GM21526 (cell line): Measurements from ENCODE around the gene ST6GAL2.

ENCODE experiments used
- ATAC-seq: cut with Tn5 transposase; IDR thresholded peaks from one replicate; pipeline ENCODE4 v1.9.1; 2021; ENCODE audit warnings: moderate library complexity; ENCODE audit not compliant: unreplicated experiment, low FRiP score

The ST6GAL2 gene

DNA sequence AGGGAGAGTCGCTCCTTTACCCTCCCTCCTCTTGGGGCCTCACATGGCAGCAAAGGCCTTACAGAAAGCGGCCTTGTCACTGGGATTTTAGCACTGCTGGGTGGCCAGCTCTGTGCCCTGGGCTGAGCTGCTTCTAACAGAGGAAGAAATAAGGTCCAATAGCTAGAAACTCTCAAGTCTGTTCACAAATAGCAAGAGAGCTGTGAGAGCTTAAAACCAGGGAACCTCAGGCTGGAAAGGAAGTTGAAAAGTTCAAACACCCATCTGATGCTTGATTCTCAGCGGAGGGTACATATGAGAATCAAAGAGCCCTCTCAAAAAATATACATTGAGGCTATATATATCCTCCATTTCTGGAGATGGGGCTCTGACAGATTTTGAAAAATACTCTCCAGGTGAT is 54.7 kb downstream of the ST6GAL2 start:
- ATAC-seq, result no peak

GRCh38 chr2:106830191-106830590 is 55.8 kb downstream of the ST6GAL2 start:
- no peak for ATAC-seq

DNA sequence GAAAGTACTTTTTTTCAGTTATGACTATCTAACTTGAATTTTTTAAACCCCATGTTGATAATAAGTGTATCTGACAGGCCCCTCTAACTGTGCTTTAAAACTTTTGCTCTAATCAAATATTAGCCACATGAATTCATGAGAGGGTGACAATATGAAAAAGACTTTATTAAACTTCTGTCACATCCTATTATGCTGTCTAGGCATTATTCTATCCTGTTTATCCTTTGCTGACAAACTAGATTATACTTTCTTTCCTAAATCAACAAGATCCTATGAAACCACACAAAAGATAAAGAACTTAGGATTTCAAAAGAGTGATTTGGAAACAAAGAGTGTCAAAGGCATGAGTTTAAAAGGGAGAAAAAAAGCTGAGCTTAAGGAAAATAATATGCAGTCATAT is 57.8 kb downstream of the ST6GAL2 start:
- ATAC-seq, result no peak

DNA sequence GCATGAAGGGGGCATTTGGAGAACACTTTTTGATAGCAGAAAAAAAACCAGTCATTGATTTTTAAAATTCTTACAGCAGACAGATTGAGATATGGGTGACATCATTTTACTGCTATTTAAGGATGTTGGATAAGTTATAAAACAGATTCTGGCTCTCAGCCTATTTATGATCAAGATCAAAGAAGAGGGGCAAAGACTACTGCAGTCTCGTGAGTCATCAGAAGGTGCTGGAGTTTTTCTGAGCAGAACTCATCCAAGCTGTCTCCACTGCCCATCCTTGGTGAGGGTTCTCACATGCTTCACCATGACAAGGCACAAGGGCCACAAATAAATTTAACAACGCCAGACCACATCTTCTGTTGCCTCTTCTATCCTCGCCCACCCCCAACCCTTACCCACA is 58.8 kb downstream of the ST6GAL2 start:
- ATAC-seq, result no peak

GRCh38 chr2:106825161-106825560 is 60.8 kb downstream of the ST6GAL2 start:
- ATAC-seq, result no peak

- no peak for ATAC-seq
Measured at GRCh38 chr2:106816974-106817373, 69.0 kb downstream of the ST6GAL2 start.

DNA sequence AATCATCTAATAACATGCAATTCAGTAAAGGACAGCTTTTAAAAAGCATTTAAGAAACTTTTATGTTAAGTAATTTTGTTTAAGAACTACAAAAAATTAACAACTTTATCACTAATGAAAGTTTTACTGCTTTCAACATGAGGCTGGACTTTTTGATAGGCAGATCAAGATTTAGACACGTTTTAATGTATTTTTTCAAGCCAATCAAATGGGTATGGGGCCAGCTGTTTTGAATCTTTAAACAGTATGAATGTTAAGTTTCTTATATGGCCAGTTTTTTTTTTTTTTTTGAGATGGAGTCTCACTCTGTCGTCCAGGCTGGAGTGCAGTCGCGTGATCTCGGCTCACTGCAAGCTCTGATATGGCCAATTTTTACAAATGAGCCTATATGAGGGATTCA is 73.1 kb downstream of the ST6GAL2 start:
- no peak for ATAC-seq

DNA sequence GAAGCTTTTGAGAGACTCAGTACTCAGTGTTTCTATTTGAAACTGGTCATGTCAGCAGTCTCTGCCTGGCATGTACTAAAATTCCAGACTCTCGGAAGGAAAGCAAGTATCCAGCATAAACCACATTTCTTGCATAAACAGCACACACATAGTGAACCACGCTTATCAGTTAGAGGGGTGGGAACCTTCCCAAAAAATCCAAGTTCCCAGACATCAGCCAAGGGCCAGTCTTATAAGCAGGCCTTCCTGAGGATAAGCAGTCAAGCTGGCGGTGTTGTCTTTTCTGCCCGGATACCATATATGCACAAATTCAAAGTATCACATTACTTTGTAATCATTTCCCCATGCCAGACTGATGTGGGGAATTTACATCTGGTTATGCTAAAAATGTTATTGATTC is 73.6 kb downstream of the ST6GAL2 start:
- ATAC-seq, result no peak

- no peak for ATAC-seq
Measured at GRCh38 chr2:106805716-106806115, 80.3 kb downstream of the ST6GAL2 start.

GRCh38 chr2:106804161-106804560 is 81.8 kb downstream of the ST6GAL2 start:
- ATAC-seq, result no peak

DNA sequence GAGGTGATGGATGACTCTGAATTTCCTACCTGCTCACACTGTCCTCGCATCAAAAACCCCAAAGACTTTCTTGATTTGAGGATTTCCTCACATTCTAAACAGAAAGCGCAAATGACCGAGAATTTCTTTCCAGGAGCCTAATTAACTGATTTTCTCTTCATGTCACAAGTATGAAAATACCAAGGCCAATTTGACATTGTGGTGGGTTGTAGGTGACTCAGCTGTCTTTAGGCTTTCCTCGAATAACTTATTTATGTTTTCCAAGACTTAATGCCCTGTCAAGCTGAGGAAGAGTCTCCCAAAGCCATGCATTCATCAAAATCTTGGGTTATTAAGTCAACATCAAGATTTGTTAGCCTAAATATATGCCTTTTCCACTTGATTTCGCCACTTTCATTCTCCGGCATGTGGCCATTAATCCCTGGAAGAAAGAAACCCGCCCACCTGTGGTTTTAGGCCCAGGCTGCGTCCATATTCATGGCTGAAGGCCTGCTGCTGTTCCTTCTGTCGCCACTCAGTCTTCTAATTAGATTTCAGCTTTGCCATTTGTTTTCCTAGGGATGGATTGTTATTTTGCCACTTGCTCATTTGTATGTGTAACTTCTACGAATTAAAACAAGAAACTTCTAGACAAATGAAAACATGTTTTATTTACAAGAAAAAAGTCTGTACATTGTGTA is 84.9 kb downstream of the ST6GAL2 start:
- ATAC-seq, result no peak

DNA sequence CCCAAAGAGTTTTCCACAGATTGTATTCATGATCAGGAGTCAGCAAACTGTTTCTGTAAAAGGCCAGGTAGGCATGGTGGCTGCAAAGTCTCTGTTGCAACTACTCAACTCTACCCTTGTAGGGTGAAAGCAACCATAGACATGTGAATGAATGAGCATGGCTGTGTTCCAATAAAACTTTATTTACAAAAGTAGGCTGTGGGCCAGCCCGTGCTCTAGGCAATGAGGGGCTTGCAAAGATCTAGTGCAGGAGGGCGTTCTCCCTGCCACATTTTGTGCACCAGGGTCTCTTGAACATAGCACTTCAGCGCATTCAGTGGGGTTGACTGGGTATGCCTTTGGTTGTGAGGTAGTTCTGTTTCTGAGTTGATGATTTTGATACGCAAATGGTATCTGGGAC is 85.8 kb downstream of the ST6GAL2 start:
- ATAC-seq, result no peak

DNA sequence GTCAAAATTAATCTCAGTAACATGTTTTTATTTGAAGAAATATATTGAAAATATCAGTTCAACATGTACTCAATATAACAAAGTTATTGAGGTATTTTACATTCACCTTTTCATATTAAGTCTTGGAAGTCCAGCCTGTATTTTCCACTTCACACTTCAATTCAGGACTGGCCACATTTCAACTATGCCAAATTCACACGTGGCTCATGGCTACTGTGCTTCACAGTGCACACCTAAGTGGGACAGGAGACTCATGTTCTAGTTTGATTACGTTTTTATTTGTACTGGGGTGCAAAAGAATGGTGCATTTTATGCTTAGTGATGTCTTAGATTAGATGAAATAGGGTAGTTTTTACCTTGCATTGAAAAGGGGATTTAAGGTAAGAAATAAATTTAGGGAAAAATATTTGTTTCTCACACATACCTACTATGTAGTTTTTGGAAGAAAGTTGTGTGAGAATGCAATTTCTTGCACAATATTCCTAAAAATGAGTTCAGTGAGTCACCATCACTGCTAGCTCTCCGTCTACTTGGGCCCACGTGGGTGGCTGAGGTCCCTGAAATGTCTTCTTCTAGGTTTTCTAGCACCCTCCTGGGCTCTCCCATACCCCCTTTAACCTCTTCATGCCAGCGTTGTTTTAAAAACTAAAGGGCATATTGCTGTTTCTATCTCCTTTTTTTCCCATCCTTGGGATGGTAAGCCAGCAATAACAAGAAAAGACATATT is 87.0 kb downstream of the ST6GAL2 start:
- no peak for ATAC-seq

DNA sequence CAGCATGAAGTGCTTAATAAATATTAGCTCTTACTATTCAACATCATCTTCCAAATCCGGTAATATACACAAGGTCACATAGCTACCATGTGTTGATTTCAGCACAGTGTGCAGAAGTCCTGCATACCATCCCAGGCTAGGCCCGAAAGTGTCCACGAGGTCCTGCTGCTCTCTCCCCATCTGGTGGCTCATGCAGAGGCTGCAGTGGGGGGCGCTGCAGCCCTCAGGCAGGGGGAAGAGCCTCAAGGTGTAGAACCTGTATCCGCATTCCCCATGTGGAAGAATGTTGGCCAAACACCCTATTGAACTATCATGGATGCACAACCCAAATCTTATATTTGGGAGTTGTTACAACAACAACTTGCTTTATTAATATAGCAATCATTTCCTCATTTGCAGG is 88.5 kb downstream of the ST6GAL2 start:
- ATAC-seq, result no peak

- no peak for ATAC-seq
Measured at GRCh38 chr2:106792671-106793070, 93.3 kb downstream of the ST6GAL2 start.

DNA sequence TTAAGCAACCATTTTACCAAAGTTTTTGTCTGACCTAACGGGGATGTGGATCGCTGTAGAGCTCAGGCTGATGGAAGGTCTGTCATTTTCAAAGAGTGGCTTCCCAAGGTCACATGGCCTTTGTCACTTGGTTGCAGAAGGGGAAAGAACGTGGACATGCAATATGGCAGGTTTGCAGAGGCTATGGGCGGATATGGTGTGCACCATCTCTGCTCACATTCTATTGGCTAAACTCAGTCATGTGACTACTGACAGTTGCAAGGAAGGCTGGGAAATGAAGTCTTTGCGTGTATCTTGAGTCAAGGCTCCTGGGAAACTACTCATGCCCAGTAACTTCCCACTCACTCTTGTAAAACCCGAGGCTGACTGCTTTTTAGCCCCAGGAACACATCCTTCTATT is 96.8 kb downstream of the ST6GAL2 start:
- no peak for ATAC-seq

GRCh38 chr2:106782681-106783080 is 103.3 kb downstream of the ST6GAL2 start:
- ATAC-seq, result no peak

DNA sequence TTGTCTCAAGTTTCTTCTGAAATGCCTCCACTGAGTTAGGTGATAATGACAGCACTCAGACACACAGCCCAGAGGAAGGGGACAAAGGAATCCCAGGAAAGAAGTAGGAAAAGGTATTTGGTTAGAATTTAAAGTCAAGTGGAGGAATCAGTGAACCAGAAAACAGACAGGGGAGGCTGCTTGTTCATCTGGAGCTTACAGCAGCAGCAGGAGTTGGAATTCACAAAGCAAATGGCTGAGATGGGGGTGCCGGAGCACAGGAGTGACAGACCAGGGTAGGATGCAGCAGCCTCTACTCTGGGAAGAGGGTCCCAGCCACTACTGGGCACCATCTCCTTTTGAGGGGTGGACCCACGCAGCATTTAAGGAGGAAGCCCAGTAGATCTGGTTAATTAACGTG is 104.8 kb downstream of the ST6GAL2 start:
- ATAC-seq, result no peak

- no peak for ATAC-seq
Measured at GRCh38 chr2:106771811-106772210, 114.2 kb downstream of the ST6GAL2 start.

DNA sequence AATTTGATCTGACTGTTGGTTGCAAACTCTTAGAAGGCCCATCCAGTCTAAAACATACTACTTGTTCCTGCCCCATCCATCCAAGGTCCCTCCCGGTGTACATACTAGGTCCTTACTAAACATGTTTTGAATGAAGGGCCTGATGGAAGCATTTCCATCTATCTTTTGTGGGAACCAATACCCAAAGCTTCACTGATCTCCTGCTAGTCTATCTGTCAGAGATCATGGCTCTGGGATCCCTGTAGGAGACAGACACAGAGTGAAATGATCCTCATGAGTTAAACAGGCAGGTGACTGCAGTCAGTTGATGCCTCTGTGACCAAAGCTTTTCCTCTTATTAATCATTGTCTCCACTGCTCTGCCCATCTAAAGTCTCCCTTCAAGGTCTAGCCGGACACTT is 115.0 kb downstream of the ST6GAL2 start:
- no peak for ATAC-seq

DNA sequence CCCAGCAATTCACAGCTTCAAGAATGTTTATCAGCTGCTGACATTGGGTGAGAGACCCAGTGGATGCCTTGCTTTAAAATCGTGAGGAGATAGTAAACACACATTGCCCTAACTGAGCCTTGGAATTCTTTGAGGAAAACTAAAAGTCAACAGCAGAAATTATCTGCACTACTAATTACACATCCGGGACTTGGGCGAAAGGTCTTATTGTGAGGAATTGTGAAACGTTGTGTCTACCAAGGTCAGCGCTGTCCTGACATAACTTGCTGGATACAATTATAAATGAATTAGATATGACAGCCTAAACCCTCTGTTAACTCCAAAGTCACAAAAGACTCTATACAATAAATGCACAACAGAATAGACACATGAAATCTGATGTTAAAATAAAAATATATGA is 121.4 kb downstream of the ST6GAL2 start:
- no peak for ATAC-seq

- no peak for ATAC-seq
Measured at GRCh38 chr2:106759966-106760365, 126.0 kb downstream of the ST6GAL2 start.
